ENCODE data around the gene MYH6.

Gene MYH6

GRCh38 chr14:23345987-23346692, 61.9 kb downstream of the MYH6 start:
- TF ChIP-seq CTCF (IDR thresholded peaks at IDR 0.05; ENCODE audit: low read depth, low read length, missing control alignments): no peak
- in situ Hi-C loops (cut with HindIII; ENCODE audit: low pct_ligation_motif_present, low sequenced_read_pairs): no loop called here
- no peak overlapping the region for H3K4me3 ChIP-seq (ENCODE audit: low read depth, low read length)

GRCh38 chr14:23344481-23344880, 63.6 kb downstream of the MYH6 start:
- H3K27me3 ChIP-seq (replicated peaks): no peaks in the 10 kb centered on the region
- H3K4me3 ChIP-seq (ENCODE audit: low read depth, low read length): no peak overlapping the region
- no peak overlapping the region for H3K27ac ChIP-seq
- in situ Hi-C loops (cut with HindIII; ENCODE audit: low pct_ligation_motif_present, low sequenced_read_pairs): no loop called here
- DNase-seq: no peak
- H3K36me3 ChIP-seq (replicated peaks): no peaks in the 10 kb centered on the region
- peak; percentile 26 for TF ChIP-seq CTCF (IDR thresholded peaks at IDR 0.05; ENCODE audit: low read depth, low read length, missing control alignments)

More at GRCh38 chr14:23345987-23346692, 61.9 kb downstream of the MYH6 start:
- no peaks in the 10 kb centered on the region for H3K27me3 ChIP-seq (replicated peaks)
- DNase-seq: no peak
- no peak overlapping the region for H3K27ac ChIP-seq
- H3K36me3 ChIP-seq (replicated peaks): no peaks in the 10 kb centered on the region

GRCh38 chr14:23339506-23340268, 68.4 kb downstream of the MYH6 start:
- H3K36me3 ChIP-seq (replicated peaks): no peaks in the 10 kb centered on the region
- in situ Hi-C loops (cut with HindIII; ENCODE audit: low pct_ligation_motif_present, low sequenced_read_pairs): no loop called here
- TF ChIP-seq CTCF (IDR thresholded peaks at IDR 0.05; ENCODE audit: low read depth, low read length, missing control alignments): no peak
- DNase-seq: no peak
- no peak overlapping the region for H3K27ac ChIP-seq
- H3K27me3 ChIP-seq (replicated peaks): no peaks in the 10 kb centered on the region
- H3K4me3 ChIP-seq (ENCODE audit: low read depth, low read length): no peak overlapping the region

- no peak for TF ChIP-seq CTCF (IDR thresholded peaks at IDR 0.05; ENCODE audit: low read depth, low read length, missing control alignments)
- H3K36me3 ChIP-seq (replicated peaks): no peaks in the 10 kb centered on the region
- no peaks in the 10 kb centered on the region for H3K27me3 ChIP-seq (replicated peaks)
- no peak overlapping the region for H3K4me3 ChIP-seq (ENCODE audit: low read depth, low read length)
- no peak overlapping the region for H3K27ac ChIP-seq
- in situ Hi-C loops (cut with HindIII; ENCODE audit: low pct_ligation_motif_present, low sequenced_read_pairs): no loop called here
- DNase-seq: no peak
Measured at GRCh38 chr14:23335623-23336022, 72.5 kb downstream of the MYH6 start.
